Left cardiac atrium (tissue), 4 donors: ENCODE data around the gene MIDN. TPM values are rescaled to one million over a fixed set of nuclear protein-coding genes. Genes with fewer than 3 reads are reported as not detected.

Experiments
- ATAC-seq, 2 donors: fragments of 200-7000 bp; cut with Tn5 transposase; one replicate each; pipeline ENCODE4 v1.9.1; 2020; ENCODE audit warnings: mild to moderate bottlenecking in 2 of 2, moderate library complexity in 2 of 2
- DNase-seq: peaks from one replicate; pipeline ENCODE4 v3.0.0-alpha.2; 2020
- intact Hi-C, 2 donors: fragments of 100-400 bp; cut with DNase I; formaldehyde crosslinking; loops; one replicate each; pipeline versions ENCODE4 v1.14.1 to v1.15.1; 2022 to 2023
- total RNA-seq, 2 donors: library from RNA; stranded (reverse); fragmentation: NEBNext Ultra II Directional; extraction: Animal tissue kit (Norgen Biotek cat#: 25700); gene quantifications; one replicate each; pipeline ENCODE4 v1.2.1, GENCODE V29; 2021
- donor health status: DM: no; HTN: yes; CAD: no.
- donor health status: DM: no; HTN: yes; CAD: no; lungs with severe emphysema.
- donor health status: DM: yes; HTN: yes; CAD: no.
- donor health status: Dilated cardiomyopathy.

The MIDN gene
- total RNA-seq, 2 donors from 2014 or later: 58.7 to 148 TPM

DNA sequence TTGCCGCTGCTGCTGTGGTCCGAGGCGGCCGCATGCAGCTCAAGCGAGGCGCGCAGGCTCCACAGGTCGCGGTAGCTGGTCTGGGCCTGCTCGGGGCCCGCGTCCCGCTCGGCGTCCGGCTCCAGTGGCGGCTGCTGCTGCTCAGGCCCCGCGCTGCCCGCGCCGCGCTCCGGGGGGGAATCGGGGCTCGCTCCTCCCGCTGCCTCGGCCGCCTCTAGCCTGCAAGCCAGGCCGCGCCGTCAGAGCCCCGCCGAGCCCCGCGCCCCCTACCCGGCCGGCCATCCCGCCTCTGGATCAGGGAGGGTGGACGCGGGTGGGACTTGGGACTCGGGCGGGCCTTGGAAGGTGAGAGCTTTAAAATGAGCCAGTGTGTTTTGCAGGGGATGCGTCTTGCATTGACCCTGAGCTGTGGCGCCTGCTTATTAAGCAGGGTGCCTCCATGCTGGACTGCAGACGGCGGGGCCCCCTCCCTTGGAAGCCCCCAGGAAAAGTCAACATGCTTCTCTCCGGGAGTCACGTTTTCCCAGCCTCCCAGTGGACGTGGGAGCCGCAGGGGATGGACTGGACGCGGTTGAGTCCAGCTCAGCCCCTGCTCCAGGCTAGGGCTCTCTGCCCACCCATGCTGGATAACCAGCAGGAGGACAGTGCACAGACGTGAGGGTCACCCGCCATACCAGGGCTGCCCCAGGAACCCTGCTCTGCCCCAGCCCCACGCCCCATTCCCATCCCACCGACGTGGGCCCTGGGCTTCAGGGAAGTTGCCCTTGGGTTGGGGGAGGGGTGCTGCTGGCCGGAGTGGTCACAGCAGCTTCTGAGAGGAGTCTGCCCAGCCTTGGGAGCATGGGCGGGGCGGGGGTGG, 18.2 kb upstream of the MIDN start:
- DNase-seq: no peak
- intact Hi-C loops: no loop called here

DNA sequence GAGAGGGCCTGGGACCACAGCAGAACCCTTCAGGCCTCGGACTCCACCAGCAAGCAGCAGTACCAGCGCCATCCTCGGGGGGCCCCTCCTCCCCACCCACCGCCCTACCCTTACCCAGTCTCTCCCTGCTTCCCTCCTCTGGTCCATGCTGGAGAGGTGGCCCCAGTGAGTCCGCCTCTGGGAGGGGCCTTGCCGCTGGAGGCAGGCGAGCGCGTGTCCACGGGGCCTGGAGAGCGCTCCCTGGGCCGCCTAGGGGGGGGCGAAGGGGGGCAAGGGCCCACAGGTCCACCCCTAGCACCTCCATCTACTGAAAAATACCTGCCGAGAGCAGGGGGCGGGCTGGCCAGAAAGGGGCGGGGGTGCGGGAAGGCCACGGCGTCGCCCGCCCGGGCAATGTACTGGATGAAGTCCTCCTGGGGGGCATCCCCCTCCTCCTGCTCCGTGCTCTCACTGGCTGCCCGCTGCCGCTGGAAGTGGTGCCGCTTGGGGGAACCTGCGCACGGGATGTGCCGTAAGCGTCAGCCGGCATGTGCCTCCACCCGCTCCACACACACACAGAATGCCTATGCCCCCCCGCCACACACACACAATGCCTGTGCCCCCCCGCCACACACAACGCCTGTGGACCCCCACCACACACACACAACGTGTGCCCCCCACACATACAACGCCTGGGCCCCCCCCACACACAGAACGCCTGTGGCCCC, 17.4 kb upstream of the MIDN start:
- no peak for ATAC-seq

More for the DNA sequence above, 18.2 kb upstream of the MIDN start:
- no peak for ATAC-seq

DNA sequence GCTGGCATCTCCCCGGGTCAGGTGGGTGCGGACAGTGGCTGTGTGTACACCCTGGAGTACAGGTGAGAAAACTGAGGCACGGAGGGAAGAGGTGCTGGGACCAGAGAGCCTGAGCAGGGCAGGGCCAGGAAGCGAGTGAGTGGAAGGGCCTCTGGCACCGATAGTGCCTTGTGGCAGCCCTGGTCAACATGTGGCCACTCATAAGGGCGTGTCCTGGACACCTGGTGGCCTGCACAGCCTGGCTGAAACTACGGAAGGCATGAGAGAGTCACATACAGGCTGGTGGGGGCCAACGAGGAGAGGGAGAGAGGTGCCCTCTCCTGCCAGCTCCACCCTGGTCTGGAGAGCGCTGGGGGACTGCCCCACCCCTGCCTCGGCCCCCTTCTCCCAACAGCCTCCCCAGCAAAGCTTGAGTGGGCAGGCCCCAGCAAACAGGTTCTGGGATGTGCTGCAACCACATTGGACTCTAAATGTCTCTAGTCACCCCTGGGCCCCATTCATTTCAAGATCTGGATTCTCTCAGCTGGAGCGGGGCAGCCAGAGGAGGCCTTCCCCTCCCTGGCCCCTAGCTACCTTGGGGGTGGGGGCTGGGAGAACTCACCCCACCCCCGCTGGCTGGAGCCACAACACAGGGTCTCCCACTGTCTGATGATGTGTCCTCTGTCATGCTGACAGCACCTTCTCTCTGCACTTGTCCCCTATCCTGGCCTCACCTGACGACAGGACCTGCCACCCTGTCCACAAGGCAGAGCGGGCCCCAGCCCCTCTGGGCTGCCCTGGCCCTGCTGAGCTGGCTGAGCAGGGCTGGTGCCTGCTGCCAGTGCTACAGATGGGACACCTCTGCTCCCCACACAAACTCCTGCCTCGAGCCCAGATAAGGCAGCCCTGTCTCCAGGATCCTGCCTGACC, 16.4 kb upstream of the MIDN start:
- intact Hi-C loops: no loop called here
- ATAC-seq: peak; percentile 4 to 19
- no peak for DNase-seq

More for the DNA sequence above, 17.4 kb upstream of the MIDN start:
- intact Hi-C loops: no loop called here
- DNase-seq: no peak

DNA sequence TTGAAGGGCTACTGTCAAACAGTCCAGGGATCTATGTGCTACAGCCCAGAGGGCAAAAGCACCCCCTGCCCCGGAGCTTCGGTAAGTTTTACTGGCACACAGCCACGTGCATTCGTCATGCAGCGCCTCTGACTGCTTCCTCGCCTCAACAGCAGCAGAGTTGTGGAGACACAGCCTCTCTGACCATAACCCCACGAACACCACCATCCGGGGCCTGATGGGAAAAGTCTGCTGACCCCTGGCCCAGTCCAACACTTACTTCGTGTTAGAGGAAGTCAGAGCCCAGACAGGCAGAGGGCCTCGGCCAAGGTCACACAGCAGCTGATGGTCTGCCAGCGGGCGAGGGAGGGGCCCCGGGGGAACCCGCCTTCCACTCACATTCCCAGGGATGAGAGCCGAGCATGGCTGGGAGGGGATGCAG, 15.7 kb upstream of the MIDN start:
- peak; percentile 17 to 24 for ATAC-seq
- DNase-seq: peak; percentile 68
- intact Hi-C loops: no loop called here

DNA sequence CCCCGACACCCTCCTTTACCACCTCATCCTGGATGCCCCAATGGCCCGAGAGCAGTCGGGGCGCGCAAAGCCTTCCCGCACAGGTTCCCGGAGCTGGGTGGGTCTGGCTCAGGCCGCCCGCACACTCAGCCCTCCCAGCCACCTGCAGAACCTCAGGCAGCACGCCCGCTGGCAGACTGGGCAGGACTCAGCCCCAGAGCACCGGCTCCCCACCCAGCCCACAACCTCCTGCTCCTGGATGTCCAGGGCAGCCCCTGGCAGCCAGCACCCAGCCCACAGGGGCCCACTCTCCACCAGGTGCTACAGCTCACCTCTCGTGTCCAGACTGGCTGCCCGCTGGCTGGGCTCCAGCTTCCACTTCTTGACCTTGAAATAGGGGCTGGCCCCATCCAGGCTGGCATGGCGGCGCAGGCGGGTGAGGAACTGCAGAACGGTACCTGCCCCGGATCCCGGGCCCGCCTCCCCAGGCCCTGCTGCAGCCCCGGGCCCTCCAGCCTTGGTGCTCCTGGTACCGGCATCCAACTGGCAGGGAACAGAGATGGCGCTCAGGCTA, 15.2 kb upstream of the MIDN start:
- intact Hi-C loops: no loop called here
- DNase-seq (no peak), ATAC-seq (no peak)

DNA sequence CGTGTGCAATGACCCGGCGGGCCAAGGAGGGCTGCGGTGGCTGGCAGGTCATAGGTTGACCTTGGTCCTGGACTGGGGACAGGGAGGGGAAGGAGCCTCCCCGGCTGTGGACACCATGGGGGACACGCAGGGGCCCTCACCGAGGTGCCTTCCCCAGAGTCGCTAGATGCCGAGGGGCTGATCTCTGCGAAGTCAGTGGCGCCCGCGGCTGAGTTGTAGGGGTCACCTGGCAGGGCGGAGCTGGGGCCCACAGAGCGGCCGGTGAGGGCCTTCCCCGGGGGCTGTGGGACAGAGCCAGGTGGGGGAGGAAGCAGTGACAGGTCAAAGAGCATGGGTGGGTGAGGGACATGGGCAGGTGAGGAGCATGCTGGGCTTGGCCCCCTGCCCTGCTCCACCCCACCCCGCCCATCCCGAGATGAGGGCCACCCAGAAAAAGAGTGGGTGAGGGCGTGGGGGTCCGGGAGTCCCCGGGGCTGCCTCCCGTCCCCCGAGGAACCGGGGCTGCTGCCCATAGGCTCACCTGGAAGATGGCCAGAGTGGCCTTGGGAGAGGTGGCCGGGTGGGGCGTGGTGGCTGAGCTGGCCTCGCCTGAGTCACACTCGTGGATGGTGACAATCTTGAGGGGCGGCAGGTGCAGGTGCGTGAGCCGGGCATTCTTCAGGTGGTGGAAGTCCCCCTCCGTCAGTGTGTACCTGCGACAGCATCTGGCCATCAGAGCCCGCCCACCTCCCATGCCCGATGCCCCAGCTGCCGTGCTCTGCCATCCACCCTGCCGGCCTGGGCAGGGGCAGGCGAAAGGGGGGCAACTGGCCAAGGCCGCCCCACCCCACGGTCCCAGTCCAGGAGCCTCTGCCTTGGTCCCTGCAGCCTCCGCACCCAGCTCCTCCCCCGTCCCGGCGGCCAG, 14.1 kb upstream of the MIDN start:
- intact Hi-C loops: no loop called here
- no peak for ATAC-seq
- no peak for DNase-seq

DNA sequence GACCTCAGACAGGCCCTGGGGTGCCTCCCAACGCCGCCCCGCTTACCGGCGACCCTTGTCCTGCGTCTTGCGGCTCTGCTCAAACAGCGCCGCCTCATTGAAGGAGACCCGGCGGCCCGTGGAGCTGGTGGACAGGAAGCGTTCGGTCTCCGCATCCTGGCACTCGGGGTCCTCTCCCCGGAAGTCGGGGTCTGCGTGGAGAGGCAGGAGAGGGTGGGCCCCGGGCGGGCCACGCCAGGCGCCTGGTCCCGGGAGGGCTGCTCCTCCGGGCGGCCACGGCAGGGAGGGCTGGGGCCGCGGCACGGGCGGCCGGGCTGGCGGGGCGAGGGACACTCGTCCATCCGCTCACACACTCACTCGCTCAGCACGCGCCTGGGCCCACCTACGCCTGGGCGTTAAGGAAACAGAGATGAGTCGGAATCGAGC, 13.4 kb upstream of the MIDN start:
- no peak for ATAC-seq
- intact Hi-C loops: no loop called here

DNA sequence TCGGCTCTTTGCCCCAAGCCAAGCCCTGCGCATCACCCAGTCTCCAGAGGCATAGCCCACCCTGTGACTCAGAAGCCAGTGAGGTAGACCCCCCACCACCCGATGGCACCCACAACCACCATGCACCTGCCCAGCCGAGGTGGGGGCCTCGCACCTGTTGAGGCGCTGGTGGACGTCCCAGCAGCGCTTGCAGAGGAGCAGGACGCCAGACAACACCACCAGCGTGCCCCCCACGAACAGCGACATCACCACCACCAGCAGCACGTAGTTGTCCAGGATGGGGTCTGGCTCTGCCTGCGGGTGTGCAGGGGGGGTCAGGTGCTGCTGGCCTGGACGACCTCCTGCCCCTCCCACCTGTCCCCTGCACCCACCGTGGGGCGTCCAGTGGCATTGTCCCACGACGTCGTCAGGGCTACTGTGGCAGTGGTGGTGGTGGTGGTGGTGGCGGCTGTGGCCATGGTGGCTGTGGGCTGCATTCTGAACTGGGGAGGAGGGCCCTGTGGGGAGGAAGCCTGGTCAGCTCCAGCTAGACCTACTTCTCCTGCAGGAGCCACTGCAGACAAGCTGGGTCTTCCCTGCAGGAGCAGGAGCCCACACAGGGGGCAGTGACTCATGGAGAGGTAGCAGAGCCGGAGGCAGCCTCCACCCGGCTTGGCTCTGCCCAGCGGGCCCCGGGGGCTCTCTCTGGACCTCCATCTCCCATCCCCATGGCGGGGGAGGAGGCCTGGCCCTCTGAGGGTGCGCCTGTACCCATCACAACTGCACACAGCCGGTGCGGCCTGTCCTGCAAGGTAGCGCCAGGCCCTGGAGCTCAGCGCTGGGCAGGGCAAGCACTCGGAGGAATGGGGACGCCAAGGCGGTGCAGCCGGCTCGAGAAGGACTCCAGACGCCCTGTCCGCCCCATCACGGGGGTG, 12.5 kb upstream of the MIDN start:
- ATAC-seq: no peak
- no peak for DNase-seq
- intact Hi-C loops: no loop called here

More for the DNA sequence above, 13.4 kb upstream of the MIDN start:
- no peak for DNase-seq

DNA sequence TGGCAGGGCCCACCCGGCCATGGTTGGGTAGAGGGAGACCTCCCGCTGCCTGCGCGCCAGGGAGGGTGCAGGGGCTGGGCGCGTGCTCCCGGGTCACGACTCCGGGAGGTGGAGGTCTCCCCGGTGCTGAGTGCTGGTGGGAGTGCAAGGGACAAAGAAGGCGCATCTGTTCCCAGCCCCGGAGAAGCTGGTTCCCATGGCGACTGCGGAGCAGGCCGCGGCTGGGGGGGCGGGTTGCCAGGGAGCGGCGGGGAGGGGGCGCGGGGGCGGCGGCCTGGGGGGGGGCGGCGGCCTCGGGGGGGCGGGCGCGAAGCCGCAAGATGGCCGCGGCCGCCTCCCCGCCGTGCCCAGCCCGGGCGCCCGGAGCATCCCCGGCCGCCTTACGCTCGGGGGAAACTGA, 11.8 kb upstream of the MIDN start:
- DNase-seq (no peak), ATAC-seq (no peak)
- intact Hi-C loops: no loop called here

DNA sequence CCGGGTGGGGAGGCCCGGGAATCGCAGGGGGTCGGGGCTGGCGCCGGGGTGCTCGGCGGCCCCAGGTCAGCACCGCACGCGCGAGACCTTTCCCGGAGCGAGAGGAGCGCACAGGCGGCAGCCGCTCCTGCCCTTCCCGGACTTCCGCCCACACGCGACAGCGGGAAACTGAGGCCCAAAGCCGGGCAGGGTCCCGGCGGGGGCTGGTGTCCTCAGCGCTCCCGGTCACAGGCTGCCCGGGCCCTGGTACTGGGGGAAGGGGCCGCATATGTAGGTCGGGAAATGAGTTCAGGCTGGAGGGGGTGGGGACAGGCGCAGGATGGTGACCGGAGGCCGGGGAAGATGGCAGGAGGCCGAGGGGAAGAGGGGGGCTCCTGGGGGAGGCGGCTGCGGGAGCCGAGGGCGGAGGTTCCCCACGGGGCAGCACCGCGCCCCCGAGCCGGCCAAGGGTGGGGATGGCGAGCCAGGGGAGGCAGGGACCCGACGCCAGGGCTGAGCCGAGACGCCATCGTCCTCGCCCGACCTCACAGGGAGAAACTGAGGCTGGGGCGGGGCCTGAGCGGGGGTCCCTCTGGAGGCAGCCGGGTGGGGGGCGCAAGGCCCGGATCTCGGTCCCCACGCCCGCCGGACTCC, 11.2 kb upstream of the MIDN start:
- intact Hi-C loops: no loop called here
- DNase-seq: peak; percentile 62
- ATAC-seq: no peak

DNA sequence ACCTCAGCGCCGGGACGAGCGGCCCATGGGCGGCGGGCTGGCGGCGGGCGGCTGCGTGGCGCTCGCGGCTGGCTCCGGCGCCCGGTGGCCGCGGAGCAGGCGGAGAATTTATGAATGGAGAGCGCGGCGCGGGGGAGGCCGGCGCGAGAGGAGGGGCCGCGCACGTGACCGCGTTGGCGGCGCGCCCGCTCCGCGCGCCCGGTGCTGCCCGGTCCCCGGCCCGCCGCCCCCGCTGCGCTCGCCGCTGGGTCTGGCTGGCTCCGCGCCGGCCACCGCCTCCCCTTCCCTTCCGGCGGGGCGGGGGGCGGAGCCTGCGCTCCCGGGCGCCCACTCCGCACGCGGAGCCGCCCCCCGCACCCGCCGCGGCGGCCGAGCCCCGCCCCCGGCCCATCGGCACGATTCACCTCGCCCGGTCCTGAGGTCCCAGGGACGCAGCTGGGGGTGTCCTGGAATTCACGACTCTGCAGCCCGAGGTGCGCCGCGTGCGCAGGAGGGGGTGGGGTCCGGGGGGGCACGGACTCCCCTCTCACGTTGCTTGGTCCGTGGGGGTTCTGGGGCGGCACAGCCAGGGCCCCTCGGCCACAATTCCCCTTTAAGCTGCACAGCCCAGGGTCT, 10.5 kb upstream of the MIDN start, which contains the start of gene CBARP:
Gene CBARP, minus strand, starts transcription at position 252 of the 615 bp plus-strand sequence. CDS start 1,905 bp downstream, outside the sequence.
- ATAC-seq: peak in 1 of 2 donors; percentile 6
- peak; percentile 62 for DNase-seq
- intact Hi-C loops: no loop called here

DNA sequence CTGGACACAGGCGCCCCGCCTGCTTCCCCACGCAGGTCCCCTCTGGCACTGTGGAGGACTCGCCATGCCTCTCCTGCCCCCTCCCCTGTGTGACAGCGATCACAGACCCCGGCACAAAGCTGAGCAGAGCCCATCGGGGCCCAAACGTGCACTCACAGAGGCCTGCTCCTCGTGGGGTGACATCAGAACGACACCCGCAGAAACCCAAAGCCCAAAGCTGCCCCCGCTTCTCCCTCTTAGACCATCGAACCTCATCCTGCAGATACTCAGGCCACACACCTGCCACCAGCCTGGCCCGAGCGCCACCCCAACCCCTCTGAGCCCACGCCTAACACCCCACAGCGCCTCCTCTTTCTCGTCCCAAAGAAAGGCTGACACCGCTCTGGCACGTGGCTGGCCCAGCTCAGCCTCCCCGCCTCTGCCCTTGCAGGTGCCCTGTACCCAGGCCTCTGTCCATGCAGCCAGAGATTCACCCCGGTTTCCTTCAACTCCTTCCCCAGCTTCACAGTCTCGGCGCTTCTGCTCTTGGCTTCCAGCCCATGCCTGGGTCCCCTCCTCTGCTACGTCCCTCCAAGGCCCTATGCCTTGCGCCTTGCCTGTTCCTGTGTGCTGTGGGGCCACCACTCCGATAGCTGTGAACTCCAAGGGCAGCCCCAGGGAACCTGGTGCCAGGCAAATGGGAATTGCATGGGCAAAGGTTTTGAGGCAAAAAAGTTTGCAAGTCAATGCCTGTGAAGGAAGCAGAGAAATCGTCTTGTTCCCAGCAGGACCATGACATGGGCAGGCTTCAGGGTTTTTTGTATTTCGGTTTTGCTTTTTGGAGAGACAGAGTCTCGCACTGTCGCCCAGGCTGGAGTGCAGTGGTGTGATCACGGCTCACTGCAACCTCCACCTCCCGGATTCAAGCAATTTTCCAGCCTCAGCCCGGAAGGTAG, 9.7 kb upstream of the MIDN start:
- intact Hi-C loops: no loop called here
- no peak for ATAC-seq
- DNase-seq: no peak

DNA sequence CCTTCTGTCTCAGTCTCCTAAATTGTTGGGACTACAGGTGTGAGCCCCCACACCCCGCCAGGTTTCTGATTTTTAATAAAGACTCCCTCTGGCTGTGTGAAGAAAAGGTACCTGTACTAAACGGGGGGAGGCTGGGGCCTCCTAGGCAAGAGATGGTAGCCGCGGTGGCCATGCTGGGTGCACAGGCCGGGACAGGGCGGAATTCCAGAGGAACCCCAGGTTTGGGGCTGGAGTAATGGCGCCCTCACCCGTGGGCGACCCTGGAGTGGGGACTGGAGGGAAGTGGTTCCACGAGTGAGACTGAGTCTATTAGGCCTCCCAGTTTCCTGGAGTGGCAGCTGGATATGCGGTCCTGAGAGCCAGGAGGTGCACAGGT, 9.0 kb upstream of the MIDN start:
- intact Hi-C loops: no loop called here
- DNase-seq: no peak

DNA sequence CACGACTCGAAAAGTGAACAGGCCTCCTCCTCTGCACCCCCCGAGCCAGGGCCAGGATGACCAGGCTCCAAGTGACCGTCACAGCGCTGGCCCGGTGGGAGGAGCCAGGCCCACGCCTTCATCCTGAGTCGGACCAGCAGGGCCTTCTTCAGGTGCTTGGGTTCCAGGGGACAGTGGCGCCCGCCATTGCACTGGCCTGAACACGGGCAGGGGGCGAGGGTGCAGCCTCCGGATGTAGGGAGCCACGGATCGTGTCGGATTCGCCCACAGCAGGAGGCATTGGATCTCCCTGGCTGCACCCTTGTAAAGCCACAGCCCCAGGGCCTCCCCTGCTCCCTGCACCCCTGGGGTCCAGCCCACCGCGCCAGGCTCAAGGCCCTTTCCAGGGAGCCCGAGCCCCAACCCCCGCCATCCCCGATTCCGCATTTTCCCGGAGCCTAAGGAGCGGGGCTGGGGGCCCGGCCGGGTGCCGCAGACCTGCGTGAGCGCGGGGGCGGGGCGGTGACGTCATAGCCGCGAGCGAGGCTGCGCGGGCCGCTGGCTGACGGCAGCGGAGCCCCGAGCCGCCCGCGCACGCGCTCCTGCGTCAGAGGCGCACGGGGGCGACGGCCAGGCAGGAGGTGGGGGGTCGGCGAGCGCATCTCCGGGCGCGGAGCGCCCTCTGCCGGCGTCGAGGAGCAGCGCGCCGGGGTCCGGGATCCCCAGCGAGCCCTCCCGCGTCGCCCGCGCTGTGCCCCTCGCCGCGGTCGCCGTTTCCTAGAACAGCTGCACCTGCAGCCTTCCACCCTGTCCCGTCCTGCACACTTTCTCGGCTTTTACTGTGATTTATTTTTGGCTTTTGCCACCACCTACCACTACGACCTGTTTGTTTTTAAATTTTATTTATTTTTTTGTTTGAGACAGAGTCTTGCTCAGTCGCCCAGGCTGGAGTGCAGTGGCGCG, 8.3 kb upstream of the MIDN start:
- peak; percentile 93 for DNase-seq
- intact Hi-C loops: no loop called here
- peak; percentile 56 to 62 for ATAC-seq

More for the DNA sequence above, 9.0 kb upstream of the MIDN start:
- ATAC-seq: no peak
